Raji (cell line): ENCODE results near the gene SNX14.

ENCODE experiments used
- POLR2A ChIP-seq: IDR thresholded peaks from 2 replicates; pipeline ENCODE4 v1.6.1; 2011; ENCODE audit warnings: low read depth, low read length, control low read depth; ENCODE audit not compliant: insufficient read depth

Gene SNX14

DNA sequence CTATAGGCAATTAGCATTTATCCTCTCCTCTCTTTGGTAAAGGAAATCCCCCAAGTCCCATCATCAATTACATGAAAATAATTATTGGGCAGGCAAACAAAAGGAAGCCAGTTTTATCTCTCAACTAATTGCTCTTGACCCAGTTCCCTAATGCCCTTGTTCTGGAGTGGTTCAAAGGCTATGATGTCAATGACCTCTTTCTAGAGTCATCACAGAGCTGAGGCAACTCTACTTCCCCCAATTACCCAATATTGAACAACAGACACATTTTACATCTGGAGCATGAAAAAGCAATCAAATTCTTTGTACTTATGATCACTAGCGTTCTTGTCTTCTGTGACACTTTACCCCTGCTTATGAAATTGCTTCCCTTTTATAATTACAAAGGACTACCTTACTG, 100.3 kb downstream of the SNX14 start:
- TF ChIP-seq POLR2A: no peak

DNA sequence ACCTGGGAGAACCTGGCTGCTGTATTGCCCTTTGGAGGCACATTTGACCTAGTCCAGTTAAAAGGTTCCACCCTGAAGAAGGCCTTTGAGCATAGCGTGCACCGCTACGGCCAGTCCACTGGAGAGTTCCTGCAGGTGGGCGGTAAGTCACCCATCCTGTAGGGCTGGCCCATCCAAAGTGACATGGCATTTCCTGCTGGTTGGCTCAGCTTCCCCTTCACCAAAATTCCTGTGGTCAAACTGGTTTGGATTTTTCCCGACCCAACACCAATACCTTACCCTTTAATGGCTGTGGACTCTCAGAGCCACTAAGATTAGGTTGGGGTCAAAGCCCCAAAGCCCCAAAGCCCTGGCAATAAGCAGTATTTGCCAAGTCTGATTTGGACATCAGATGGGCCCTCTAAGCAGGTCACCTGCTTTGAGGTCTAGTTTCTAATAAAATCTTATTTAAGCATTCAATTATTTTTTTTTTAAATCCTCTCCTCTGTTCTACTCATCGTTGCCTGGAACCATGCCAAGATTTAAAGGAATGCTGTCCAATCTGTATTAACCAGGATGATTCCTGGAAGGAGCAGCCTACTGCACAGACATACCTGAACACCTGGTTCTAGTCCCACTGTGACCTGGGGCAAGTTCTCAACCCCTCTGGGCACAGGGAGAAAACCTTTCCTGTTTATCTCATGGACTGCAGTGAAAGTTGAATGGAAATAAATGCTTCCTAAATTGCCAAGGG, 103.0 kb downstream of the SNX14 start:
- TF ChIP-seq POLR2A: no peak

DNA sequence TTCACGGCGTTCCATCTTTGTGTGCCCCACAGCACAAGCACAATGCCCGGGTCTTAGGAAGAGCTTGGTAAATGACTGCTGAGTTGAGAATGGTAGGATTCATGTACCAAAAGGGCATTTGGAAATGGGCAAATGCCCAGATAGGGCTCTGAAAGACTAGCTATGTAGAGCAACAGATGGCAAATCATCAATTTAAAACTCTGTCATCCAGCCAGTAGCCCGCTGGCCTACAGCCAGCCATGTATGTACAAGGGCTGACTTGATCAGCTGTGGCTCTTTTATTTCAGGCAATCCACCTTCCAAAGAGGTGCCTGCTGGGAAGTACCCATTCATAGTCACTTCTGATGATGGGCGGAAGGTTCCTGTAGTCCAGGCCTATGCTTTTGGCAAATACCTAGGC, 108.7 kb downstream of the SNX14 start:
- TF ChIP-seq POLR2A: no peak

GRCh38 chr6:85483846-85484245, 109.8 kb downstream of the SNX14 start:
- no peak for TF ChIP-seq POLR2A

GRCh38 chr6:85482905-85483700, 110.6 kb downstream of the SNX14 start:
- no peak for TF ChIP-seq POLR2A

DNA sequence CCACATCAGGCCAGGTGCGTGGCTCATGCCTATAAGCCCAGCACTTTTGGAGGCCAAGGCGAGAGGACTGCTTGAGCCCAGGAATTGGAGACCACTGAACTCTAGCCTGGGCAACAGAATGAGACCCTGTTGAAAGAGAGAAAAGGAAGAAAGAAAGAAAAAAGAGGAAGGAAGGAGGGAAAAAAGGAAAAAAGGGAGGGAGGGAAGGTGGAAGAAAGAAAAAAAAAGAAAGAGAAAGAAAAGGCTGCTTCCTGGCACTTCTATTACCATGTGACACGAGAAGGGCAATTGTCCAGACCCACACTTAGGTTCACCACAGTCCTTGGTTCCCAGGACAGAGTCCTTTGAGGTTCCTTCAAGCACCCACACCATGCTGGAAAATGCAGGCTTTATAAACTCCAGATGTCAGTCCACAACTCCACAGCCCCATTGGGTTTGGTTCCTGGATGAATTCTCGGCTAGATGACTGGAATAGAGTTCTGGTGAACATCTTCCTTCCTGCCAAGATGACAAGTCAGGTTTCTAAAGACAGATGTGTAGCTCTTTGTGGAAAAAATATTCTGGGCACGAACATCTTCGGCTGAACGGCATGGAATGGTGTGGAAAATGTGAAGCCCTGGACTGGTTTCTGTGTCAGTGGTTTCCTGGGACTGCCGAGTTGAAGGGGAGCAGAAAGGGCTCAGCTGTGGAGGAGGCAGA, 111.3 kb downstream of the SNX14 start:
- TF ChIP-seq POLR2A: no peak

- TF ChIP-seq POLR2A: no peak
Observed at GRCh38 chr6:85479208-85479607, 114.5 kb downstream of the SNX14 start.

- no peak for TF ChIP-seq POLR2A
Observed at GRCh38 chr6:85476532-85476931, 117.1 kb downstream of the SNX14 start.

DNA sequence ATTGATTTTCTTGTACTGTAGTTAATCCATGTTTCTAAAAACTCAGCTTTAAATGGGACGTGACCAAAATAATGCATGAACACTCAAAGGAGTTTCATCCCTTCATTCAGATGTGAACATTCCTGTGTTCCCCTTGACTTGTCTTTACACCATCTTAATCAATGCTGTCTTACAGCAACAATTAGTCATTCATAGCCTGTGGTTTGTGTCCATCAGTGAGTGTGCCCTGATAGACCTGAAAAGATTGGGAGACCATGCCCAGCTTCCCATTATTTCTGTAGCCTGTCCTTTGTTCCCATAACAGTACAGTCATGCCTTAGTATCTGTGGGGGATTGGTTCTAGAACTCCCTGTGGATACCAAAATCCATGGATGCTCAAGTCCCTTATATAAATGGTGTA, 119.9 kb downstream of the SNX14 start:
- no peak for TF ChIP-seq POLR2A

GRCh38 chr6:85472744-85473143, 120.9 kb downstream of the SNX14 start:
- no peak for TF ChIP-seq POLR2A

DNA sequence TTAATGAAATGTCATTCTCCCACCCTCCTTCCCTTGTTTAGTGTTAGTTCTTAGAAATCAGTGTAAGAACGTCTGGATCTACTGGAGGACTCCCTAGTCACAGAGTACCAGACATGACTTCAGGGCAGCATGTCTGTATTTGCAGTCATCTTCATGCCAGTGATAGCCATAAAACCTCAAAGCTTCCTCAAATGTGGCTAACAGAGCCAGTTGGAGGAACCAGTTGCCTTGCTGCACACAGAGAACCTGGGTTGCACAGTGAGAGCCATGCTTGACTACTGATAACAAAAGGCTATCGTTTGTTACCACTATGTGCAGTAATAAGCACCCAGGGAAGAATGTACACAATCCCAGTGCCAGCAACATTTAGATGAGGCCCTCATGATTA, 123.6 kb downstream of the SNX14 start:
- no peak for TF ChIP-seq POLR2A

GRCh38 chr6:85469276-85470022, 124.2 kb downstream of the SNX14 start:
- TF ChIP-seq POLR2A: no peak

GRCh38 chr6:85468326-85468725, 125.3 kb downstream of the SNX14 start:
- TF ChIP-seq POLR2A: no peak

DNA sequence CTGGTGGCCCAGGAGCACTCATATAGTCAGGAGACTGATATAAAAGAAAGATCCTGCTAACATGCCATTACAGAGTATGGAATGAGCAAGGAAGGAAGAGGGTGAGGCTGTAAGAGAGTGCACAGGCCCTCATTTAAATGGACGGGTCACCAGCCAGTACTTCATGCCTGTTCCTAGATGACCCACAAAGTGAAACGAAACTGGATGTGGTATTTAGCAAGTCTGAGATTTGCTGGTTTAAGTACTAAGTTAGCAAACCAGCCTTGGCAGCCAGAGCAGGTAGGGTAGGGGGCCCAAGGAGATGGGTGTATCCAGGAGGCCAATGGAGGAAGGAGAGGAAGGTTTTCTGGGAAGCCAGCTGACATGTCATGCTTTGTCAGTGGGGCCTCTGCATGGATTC, 127.9 kb downstream of the SNX14 start:
- TF ChIP-seq POLR2A: no peak

GRCh38 chr6:85464722-85465150, 128.9 kb downstream of the SNX14 start:
- TF ChIP-seq POLR2A: no peak

GRCh38 chr6:85464260-85464644, 129.4 kb downstream of the SNX14 start:
- TF ChIP-seq POLR2A: no peak
